HUES6 (cell line): ENCODE measurements around the gene GP1BB.

Source experiments
- H3K27ac ChIP-seq: 2 replicates; pipeline ENCODE4 v1.7.0; 2013; ENCODE audit warnings: low read depth, mild to moderate bottlenecking, low read length, inconsistent platforms
- H3K27me3 ChIP-seq: 2 replicates; pipeline ENCODE4 v1.6.1; 2013; ENCODE audit warnings: low read length; ENCODE audit not compliant: control insufficient read depth, insufficient read depth
- H3K36me3 ChIP-seq: 2 replicates; pipeline ENCODE4 v1.6.1; 2013; ENCODE audit warnings: low read length; ENCODE audit not compliant: control insufficient read depth, insufficient read depth
- H3K4me1 ChIP-seq: 2 replicates; pipeline ENCODE4 v1.6.1; 2013; ENCODE audit warnings: low read length; ENCODE audit not compliant: control insufficient read depth, insufficient read depth
- H3K4me3 ChIP-seq: 2 replicates; pipeline ENCODE4 v1.5.1; 2013; ENCODE audit warnings: low read depth, low read length
- H3K9ac ChIP-seq: one replicate; pipeline ENCODE4 v1.6.1; 2013; ENCODE audit warnings: mild to moderate bottlenecking, low read length
- H3K9me3 ChIP-seq: 2 replicates; pipeline ENCODE4 v1.6.1; 2013; ENCODE audit warnings: low read depth, low read length; ENCODE audit not compliant: control insufficient read depth, insufficient read depth

The GP1BB gene

DNA sequence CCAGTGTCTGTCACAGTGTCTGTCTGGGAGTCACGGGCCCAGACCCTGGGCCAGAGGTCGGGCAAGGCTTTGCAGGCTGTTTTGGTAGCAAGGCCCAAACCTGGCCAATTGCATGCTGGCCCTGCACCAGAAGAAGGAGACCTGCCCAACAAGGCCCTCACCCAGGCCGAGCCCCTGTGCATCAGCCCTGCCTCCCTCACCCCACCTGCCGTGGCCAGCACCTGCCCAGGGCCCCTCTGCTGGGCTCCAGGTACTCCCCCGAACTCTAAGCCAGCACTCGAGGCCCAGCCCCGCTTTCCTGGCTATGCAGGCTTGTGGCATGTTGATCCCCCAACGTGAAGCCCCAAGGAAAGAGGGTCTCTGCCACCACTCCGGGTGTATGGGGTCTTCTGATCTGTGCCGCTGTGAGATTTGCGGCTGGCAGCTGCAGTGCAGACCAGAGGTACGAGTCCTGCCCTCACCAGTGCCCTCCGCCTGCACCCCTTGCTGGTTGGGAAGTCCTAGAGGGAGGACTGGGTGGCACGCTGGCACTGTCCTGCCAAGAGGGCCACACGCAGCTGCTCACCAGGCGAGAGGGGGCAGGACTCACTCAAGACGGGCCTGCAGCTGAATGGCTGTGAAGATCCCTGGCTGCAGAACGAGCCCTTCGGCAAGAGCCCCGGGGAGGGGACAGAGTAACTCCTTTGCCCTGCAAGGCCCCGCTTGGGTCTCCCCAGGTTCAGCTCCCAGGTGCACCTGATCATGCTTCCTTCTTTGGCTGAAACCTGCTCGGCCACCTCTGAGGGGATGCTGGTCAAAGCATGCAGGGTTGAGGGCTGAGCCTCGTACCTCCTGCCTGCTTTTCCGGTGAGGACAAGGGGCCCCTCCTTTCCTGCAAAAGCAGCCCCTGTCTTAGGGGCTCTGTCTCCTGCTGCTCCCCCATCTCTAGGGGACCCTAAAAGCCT, 15.7 kb upstream of the GP1BB start:
- no peak overlapping the region for H3K4me3 ChIP-seq
- no peaks in the 10 kb centered on the region for H3K36me3 ChIP-seq
- peaks cover 37% of the 10 kb centered on the region for H3K4me1 ChIP-seq
- peaks cover 5% of the 10 kb centered on the region; the same call in 1 of the 2 replicates for H3K27me3 ChIP-seq
- H3K9me3 ChIP-seq = no peaks in the 10 kb centered on the region
- no peak overlapping the region for H3K9ac ChIP-seq
- H3K27ac ChIP-seq = no peak overlapping the region

DNA sequence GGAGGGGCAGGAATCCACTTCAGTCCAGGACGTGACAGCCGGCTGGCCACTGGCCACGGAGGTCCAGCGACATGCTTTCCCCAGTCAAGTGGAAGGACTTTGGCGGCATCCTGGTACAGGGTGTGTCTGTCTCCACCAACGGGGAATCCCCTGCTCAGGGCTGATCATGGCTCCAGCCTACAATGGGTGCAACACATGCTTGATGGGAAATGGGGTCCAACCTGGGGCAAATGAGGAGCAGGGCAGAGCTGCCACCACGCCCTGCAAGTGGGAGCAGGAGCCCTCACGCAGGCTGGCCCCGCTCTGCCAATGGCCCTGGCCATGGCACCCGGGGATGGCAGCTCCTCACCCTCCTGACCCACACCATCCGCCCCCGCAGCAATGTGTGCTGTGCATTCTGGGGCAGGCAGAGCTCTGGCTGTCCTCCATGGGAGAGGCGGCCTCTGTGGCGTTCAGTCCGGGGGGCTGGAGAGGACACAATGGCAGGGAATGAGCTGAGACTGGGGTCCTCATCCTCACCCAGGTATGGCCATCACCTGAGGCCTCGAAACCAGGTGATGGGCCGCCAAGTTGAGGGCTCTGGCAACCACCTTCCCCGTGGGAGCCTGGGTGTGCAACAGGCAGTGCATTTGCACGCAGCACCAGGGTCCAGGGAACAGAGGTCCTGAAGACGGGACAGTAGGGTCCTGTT, 14.9 kb upstream of the GP1BB start:
- Histone ChIP-seq H3K27ac (no peak overlapping the region), H3K36me3 (no peaks in the 10 kb centered on the region), H3K9me3 (no peaks in the 10 kb centered on the region), H3K27me3 (peaks cover 13% of the 10 kb centered on the region), H3K4me3 (no peak overlapping the region), H3K9ac (no peak overlapping the region), H3K4me1 (peaks cover 38% of the 10 kb centered on the region)

DNA sequence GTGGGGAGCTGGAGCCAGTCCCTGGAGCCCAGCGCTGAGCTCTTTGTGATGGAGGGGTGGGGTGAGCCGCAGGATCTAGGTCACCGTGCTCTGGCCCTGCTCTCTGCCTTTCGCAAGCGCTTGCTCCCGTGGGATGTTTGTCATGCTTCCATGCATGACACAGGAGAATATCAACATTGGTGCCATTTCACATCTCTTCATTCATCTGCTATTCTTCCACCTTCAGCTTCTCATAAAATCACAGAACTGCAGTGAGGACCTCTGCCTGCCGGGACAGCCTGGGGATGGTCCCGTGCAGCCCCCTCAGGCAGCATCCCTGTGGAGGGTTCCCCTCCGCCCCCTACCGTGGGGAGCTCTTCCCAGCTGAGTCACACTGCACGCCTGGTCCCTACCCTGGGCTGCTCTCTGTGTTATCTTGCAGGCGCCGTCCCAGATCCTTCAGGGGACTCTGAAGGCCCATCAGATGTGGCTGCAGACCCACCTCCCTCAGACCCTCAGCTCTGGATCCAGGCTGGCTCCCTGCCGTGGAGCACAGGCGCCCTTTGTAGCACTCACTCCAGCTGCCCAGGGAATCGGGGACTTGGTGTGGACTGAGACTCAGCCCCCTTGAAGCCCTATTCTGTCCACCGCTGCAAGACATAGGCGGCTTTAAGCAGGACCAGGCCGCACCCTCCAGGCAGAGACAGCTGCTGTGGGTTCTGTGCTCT, 14.1 kb upstream of the GP1BB start:
- Histone ChIP-seq H3K9ac (no peak overlapping the region), H3K9me3 (no peaks in the 10 kb centered on the region), H3K36me3 (no peaks in the 10 kb centered on the region), H3K4me1 (peaks cover 38% of the 10 kb centered on the region), H3K27me3 (peaks cover 19% of the 10 kb centered on the region), H3K27ac (no peak overlapping the region), H3K4me3 (no peak overlapping the region)

DNA sequence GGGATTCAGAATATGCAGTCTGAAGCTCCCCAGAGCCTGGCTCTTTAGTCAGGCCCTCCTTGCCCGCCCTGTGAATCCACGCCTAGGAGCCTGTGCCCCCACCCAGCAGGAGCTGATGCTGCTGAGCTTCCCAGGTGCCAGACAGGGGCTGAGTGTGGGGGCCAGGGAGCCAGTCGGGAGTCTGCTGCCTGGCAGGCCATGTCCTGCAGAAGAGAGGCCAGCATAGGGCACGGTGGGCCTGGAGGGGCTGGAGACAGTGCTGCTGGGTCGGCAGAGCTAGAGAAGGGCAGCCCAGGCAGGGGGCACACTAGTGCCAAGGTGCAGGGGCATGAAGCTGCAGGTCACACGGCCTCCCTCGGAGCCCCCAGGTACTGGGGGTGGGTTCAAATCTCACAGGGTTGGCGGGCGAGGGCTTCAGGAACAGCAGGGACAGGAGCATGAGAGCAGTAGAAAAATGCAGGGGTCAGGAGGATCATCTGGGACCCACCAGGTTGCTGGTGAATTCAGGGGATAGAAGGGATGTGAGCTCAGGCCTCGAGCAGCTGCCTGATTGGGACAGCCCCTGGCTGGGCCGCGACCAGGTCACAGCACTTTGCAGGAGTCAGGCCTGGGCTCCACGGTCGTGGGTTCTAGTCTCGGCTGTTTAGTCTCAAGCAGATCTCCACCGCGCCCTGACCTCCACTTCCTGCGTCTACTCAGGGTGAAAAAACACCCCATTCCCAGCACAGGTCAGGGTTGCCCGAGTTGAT, 13.1 kb upstream of the GP1BB start:
- Histone ChIP-seq H3K27me3 (peaks cover 27% of the 10 kb centered on the region), H3K27ac (no peak overlapping the region), H3K36me3 (no peaks in the 10 kb centered on the region), H3K9me3 (no peaks in the 10 kb centered on the region), H3K9ac (no peak overlapping the region), H3K4me3 (no peak overlapping the region), H3K4me1 (peaks cover 33% of the 10 kb centered on the region)

DNA sequence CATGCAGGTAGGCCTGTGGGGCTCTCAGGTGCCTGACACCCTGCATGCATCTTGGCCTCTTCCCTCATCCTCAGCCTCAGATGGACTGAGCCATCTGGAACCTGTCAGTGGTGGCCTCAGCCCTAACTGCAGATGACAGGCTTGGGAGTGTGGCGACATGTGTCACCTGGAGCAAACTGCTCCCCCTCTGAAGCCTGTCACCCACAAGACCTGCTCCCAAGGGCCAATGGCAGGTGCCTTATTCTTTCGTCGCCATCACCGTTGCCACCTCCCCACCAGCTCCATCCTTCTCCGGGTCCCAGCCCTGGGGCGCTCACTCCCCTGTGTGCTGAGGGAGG, 12.6 kb upstream of the GP1BB start:
- H3K27ac ChIP-seq = no peak overlapping the region
- peaks cover 30% of the 10 kb centered on the region for H3K4me1 ChIP-seq
- no peak overlapping the region for H3K4me3 ChIP-seq
- no peak overlapping the region for H3K9ac ChIP-seq
- no peaks in the 10 kb centered on the region for H3K36me3 ChIP-seq
- H3K27me3 ChIP-seq = peaks cover 32% of the 10 kb centered on the region
- no peaks in the 10 kb centered on the region for H3K9me3 ChIP-seq

DNA sequence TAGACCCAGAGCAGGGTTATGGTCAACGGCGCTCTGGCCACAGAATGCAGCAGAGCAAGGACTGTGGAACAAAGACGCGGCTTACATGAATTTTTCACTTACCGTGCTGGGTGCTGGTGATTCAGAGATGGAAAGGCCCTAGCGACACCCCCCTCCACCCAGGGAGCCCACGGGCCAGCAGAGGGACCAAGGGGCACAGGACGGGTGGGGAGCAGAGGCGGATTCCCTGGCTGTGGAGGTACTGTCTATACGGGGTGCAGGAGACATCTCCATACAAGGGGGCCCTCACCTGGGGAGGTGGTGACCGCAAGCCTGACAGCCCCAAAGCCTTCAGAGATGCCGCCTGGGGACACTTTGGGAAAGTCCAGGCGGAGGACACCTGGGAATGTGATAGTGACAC, 10.1 kb upstream of the GP1BB start:
- Histone ChIP-seq H3K27ac (no peak overlapping the region), H3K27me3 (peaks cover 53% of the 10 kb centered on the region), H3K4me3 (no peak overlapping the region), H3K9ac (no peak overlapping the region), H3K36me3 (no peaks in the 10 kb centered on the region), H3K4me1 (peaks cover 35% of the 10 kb centered on the region), H3K9me3 (no peaks in the 10 kb centered on the region)

DNA sequence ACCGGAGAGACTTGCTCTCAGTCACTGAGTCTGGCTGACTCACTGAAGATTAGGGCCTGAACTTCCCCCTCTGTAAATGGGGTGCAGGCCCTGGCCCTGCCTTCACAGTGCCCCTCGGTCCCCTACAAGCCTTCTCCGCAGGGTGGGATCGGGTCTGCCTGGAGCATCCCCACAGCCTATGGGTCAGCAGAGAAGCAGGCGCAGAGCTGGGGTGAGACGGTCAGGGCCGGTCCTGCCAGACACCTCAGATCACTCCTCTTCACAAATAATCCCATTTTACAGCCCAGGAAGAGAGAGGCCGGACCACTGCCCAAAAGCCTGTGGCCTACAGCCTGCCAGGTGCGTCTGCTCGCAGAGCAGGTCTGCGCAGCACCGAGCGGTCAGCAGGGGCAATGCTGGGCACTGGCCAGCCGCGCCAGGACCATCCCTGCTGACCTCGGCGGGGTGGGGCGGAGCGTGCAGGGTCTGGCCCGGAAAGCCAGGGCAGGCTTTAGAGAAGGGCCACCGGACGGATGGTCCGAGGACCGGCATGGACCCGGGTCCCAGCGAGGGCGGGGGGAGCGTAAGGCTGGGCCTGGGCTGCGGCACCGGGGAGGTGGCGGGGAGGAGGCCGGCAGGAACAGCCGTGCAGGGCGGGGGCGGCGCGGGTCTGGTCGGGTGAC, 9.6 kb upstream of the GP1BB start:
- Histone ChIP-seq H3K9ac (no peak overlapping the region), H3K36me3 (no peaks in the 10 kb centered on the region), H3K9me3 (no peaks in the 10 kb centered on the region), H3K27me3 (peaks cover 54% of the 10 kb centered on the region), H3K27ac (no peak overlapping the region), H3K4me1 (peaks cover 34% of the 10 kb centered on the region), H3K4me3 (peak overlapping the region; percentile 50)

DNA sequence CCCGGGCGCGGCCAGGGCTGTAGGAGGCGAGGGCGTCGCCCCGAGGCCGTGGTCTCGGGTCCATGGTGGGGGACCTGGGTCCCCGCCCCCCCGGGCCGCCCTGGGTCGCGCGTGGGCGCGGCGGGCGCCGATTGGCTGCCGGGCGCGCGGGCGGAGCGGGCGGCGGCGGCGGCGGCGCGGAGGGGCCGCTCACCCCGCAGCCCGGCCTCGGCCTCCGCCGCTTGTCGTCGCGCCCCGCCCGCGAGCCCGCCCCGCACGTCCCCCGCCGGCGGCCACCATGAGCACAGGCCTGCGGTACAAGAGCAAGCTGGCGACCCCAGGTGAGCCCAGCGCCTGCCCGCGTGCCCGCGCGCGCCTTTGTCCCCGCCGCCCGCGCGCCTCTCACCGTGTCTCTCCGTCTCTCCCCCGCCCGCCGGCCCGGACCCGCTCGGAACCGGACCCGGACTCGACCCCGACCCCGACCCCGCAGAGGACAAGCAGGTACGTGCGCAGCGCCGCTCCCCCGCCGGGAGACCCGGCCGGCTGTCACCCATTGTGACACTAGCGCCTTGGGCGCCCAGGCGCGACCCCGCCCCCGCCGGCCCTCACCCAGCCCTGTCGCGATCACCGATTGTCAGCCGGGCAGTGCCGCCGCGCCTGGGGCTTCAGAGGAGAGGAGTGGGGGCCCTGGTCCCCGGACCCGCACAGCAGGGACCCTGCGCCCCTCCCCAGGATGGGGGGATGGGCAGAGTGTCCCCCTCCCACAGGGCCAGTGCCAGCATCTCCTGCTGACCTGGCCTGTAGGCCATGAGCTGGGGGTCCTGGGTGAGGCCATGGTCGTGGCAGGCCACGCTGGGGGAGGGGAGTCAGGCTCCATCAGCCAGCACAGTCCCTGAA, 8.8 kb upstream of the GP1BB start, which contains the start of gene SEPTIN5:
Gene SEPTIN5 (plus strand): TSS at position 192 of the 876 bp plus-strand sequence. CDS start 86 bp downstream, at position 278.
- peaks cover 62% of the 10 kb centered on the region for H3K27me3 ChIP-seq
- no peak within 1 kb of the TSS for H3K27ac ChIP-seq
- peak within 1 kb of the TSS; percentile 59 for H3K4me3 ChIP-seq

DNA sequence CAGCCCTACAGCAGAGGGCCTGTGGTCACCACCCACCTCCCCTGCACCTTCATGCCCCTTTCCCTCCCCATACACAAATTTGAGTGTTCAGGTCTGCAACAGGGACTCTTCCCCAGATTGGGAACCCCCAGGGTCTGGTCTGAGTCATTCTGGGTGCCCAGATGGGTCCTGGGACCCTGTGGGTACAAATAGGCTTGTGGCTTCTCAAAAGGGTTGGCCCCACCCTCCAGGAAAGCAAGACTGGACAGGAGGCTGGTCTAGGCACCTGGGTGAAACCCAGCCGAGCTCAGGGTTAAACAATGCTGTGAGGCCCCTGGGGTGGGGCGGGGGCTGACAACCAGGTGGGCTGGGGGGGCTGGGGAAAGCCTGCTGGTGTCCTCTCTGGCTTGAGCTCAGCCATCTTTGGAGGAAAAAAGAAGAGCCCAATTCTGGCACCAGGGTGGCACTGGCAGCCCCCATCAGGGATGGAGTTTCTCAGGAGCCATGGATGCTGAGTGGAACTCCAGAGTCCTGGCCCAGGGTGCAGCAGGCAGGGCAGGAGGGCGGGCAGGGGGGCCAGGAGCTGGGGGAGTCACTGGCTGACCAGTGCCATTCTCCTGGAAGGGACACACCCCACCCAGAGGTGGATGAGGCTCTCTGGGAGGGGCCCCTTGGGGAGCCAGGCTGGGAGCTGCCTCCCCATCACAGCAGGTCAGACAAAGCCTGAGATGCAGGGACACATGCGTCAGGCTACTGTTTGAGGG, 8.0 kb upstream of the GP1BB start:
- peaks cover 18% of the 10 kb centered on the region for H3K4me1 ChIP-seq
- no peak overlapping the region for H3K27ac ChIP-seq
- H3K4me3 ChIP-seq = peak overlapping the region; percentile 59
- peaks cover 6% of the 10 kb centered on the region; the same call in 1 of the 2 replicates for H3K36me3 ChIP-seq
- H3K9ac ChIP-seq = no peak overlapping the region
- H3K9me3 ChIP-seq = no peaks in the 10 kb centered on the region
- H3K27me3 ChIP-seq = peaks cover 70% of the 10 kb centered on the region

More for the DNA sequence above, 8.8 kb upstream of the GP1BB start, which contains the start of gene SEPTIN5:
- Histone ChIP-seq H3K36me3 (no peaks in the 10 kb centered on the region), H3K9ac (no peak within 1 kb of the TSS), H3K9me3 (no peaks in the 10 kb centered on the region), H3K4me1 (peaks cover 27% of the 10 kb centered on the region)
